Body of pancreas (tissue), 4 donors: ENCODE results near the gene SORCS2.

Experiments used
- CTCF ChIP-seq, 7 experiments: fragments of 450-650 bp in 4 of 7; fragments of 200-600 bp in 3 of 7; sonication (generic) in 3 of 7; IDR thresholded peaks; one replicate each; pipeline ENCODE4 v1.5.1; 2016 to 2019; ENCODE audit warnings: antibody characterized with exemption in 7 of 7
- POLR2A ChIP-seq, 3 donors: fragments of 450-650 bp; IDR thresholded peaks; one replicate each; pipeline ENCODE4 v1.6.1; 2016; ENCODE audit warnings: antibody characterized with exemption in 3 of 3, mild to moderate bottlenecking in 2 of 3

DNA sequence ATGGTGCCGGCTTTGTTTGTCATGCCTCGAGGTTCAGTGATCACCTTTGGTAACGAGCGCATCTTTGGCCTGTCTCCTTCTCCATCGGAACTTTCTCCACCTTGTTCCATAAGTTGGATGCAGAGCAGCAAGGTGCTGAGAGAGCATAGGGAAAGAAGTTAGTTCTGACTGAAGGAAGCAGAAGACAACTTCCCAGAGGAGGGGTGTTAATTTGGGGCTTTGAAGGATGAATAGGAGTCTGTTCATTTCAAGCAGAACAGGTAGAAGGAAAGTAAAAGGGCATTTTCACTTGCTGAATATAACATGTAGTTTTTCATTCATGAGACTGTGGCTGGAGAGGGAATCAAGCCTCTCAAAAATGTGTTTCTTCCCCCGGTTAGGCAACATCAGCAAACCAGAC is 474.4 kb downstream of the SORCS2 start:
- no peak for TF ChIP-seq CTCF (IDR thresholded peaks at IDR 0.05)
- TF ChIP-seq POLR2A (IDR thresholded peaks at IDR 0.05) = no peak
